ENCODE data around the gene SLC30A4. TPM values are rescaled to one million over a fixed set of nuclear protein-coding genes. Genes with fewer than 3 reads are reported as not detected.
"Not testable (repeated sequence)": the region's sequence is repeated elsewhere in the genome, so short reads cannot be mapped to it uniquely, and the experiment has no call there.

The SLC30A4 gene
- total and polyA plus RNA-seq, 2 experiments from 2014 or later, result not detected

- not testable (repeated sequence) for H4K20me1 ChIP-seq (replicated peaks; ENCODE audit: insufficient read depth); H3K79me2 ChIP-seq (replicated peaks; ENCODE audit: insufficient read depth); DNase-seq (ENCODE audit: low spot score); H3K9me2 ChIP-seq (ENCODE audit: insufficient read depth); H3F3A ChIP-seq (replicated peaks; ENCODE audit: low read depth); H3K27me3 Mint-ChIP-seq (ENCODE audit: insufficient read depth, low read depth, poor library complexity); H3K27ac ChIP-seq (ENCODE audit: low read depth); H3K27ac Mint-ChIP-seq; H3K36me3 ChIP-seq (ENCODE audit: insufficient read depth); H3K4me1 ChIP-seq (ENCODE audit: insufficient read depth); H3K36me3 Mint-ChIP-seq (ENCODE audit: low read depth); H3K4me3 Mint-ChIP-seq; H3K27me3 ChIP-seq (ENCODE audit: insufficient read depth); H2AFZ ChIP-seq; ATAC-seq; H3K4me3 ChIP-seq; H3K4me2 ChIP-seq; H3K9me3 Mint-ChIP-seq
- H3K4me1 Mint-ChIP-seq, result peaks cover 13% of the 10 kb centered on the region; the same call in 2 of the 3 replicates
Measured at GRCh38 chr15:45532892-45533291, 10.3 kb upstream of the SLC30A4 start.

GRCh38 chr15:45529613-45530012 lies 7.1 kb upstream of the SLC30A4 start:
- Histone ChIP-seq H4K20me1 (replicated peaks; ENCODE audit: insufficient read depth) (no peaks in the 10 kb centered on the region), H3F3A (replicated peaks; ENCODE audit: low read depth) (no peaks in the 10 kb centered on the region), H3K4me1 (ENCODE audit: insufficient read depth) (no peaks in the 10 kb centered on the region), H3K9me2 (ENCODE audit: insufficient read depth) (no peaks in the 10 kb centered on the region), H3K79me2 (replicated peaks; ENCODE audit: insufficient read depth) (no peaks in the 10 kb centered on the region), H3K36me3 (ENCODE audit: insufficient read depth) (no peaks in the 10 kb centered on the region), H2AFZ (no peak overlapping the region), H3K4me2 (no peak overlapping the region), H3K4me3 (no peak overlapping the region), H3K27ac (ENCODE audit: low read depth) (no peak overlapping the region), H3K27me3 (ENCODE audit: insufficient read depth) (peaks cover 27% of the 10 kb centered on the region)
- H3K27ac Mint-ChIP-seq, result no peak overlapping the region
- ATAC-seq (no peak), DNase-seq (ENCODE audit: low spot score) (no peak)
- H3K9me3 Mint-ChIP-seq, result no peaks in the 10 kb centered on the region
- peaks cover 12% of the 10 kb centered on the region for H3K27me3 Mint-ChIP-seq (ENCODE audit: insufficient read depth, low read depth, poor library complexity)
- no peaks in the 10 kb centered on the region for H3K36me3 Mint-ChIP-seq (ENCODE audit: low read depth)
- H3K4me3 Mint-ChIP-seq, result no peak overlapping the region
- TF ChIP-seq JUNB (IDR thresholded peaks at IDR 0.05; ENCODE audit: unreplicated experiment) (no peak), NANOG (IDR thresholded peaks at IDR 0.05; ENCODE audit: borderline replicate concordance) (no peak), EZH2 (IDR thresholded peaks at IDR 0.05; ENCODE audit: low read depth, unreplicated experiment) (no peak), ZNF462 (CRISPR knock-in tag; IDR thresholded peaks at IDR 0.05) (no peak), POLR2AphosphoS5 (IDR thresholded peaks at IDR 0.05; ENCODE audit: low read depth) (no peak), CTCF (conservative IDR thresholded peaks at IDR 0.05; ENCODE audit: low read depth in 2 of 2) (no peak), CREB1 (CRISPR knock-in tag; IDR thresholded peaks at IDR 0.05; ENCODE audit: low read depth) (no peak), STAT1 (IDR thresholded peaks at IDR 0.05; ENCODE audit: unreplicated experiment) (no peak)
- no peaks in the 10 kb centered on the region for H3K4me1 Mint-ChIP-seq

Data from GM23338 (cell line).